ENCODE results near the gene BEX3. TPM values are rescaled to one million over a fixed set of nuclear protein-coding genes. Genes with fewer than 3 reads are reported as not detected.
"Not testable (repeated sequence)": the region's sequence is repeated elsewhere in the genome, so short reads cannot be mapped to it uniquely, and the experiment has no call there.

Gene BEX3
- total and polyA plus RNA-seq, 2 donors, result 153 to 175 TPM

DNA sequence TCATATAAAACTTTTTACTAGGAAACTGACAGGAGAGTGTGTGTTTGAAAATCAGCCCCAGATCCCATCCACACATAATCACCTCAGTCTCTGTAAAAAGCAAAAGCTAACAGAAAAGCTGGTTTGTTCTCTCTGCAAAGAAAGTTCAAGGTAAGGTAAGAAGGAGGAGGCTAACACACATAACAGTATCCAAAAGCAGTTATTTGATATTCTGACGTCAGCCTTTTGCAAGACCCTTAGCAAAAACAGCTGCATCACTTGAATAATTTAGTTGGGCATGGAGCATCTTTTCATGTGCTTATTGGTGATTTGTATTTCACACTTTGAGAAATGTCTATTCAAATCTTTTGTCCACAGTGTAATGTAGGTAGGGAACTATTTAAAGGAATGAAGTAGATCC is 14.5 kb upstream of the BEX3 start:
- no peak for DNase-seq (ENCODE audit: extremely low spot score)
- Histone ChIP-seq H3K36me3 (ENCODE audit: insufficient read depth) (no peaks in the 10 kb centered on the region), H3K4me3 (ENCODE audit: low read depth, low read length) (no peak overlapping the region), H3K4me1 (ENCODE audit: insufficient read depth) (no peaks in the 10 kb centered on the region), H3K27ac (ENCODE audit: low read depth) (no peak overlapping the region)
- 24% methylated on average over 1 of the region's 1 CpG for WGBS

DNA sequence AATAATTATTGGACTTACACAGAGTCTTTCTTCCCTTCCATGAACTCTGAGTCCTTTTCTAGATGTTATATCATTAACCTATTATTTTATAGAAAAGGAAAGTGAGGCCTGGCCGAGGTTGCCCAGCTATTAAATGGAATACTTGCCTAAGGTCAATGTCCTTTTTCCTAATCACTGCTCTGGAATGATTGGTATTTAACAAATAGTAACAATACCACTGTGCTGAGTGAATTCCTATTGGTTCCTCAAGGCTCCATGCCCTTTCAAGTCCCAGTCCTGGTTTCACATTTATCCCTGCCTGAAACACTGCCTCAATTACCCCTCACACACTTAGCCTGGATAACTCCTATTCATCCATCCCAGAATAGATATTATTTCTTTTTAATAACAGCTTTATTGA is 13.9 kb upstream of the BEX3 start:
- H3K27ac ChIP-seq (ENCODE audit: low read depth), result no peak overlapping the region
- H3K36me3 ChIP-seq (ENCODE audit: insufficient read depth), result no peaks in the 10 kb centered on the region
- no peak overlapping the region for H3K4me3 ChIP-seq (ENCODE audit: low read depth, low read length)
- 38% methylated on average over 1 of the region's 1 CpG for WGBS
- no peaks in the 10 kb centered on the region for H3K4me1 ChIP-seq (ENCODE audit: insufficient read depth)
- no peak for DNase-seq (ENCODE audit: extremely low spot score)

DNA sequence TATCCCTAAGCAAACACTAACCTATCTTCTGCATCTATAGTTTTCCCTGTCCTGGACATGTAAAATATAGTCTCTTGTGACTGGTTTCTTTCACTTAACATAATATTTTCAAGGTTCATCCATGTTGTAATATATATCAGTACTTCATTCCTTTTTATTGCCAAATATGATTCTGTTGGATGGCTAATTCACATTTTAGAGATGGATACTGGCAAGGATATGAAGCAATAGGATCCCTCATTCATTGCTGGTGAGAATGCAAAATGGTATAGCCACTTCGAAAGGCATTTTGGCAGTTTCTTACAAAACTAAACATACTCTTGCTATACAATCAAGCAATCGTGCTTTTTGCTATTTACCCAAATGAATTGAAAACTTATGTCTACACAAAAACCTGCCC is 13.3 kb upstream of the BEX3 start:
- 90% methylated on average over 2 of the region's 2 CpGs for WGBS
- H3K27ac ChIP-seq (ENCODE audit: low read depth), result no peak overlapping the region
- no peak for DNase-seq (ENCODE audit: extremely low spot score)
- H3K4me3 ChIP-seq (ENCODE audit: low read depth, low read length), result no peak overlapping the region
- H3K36me3 ChIP-seq (ENCODE audit: insufficient read depth), result no peaks in the 10 kb centered on the region
- H3K4me1 ChIP-seq (ENCODE audit: insufficient read depth), result no peaks in the 10 kb centered on the region

- no peaks in the 10 kb centered on the region for H3K4me1 ChIP-seq (ENCODE audit: insufficient read depth)
- 40% methylated on average over 1 of the region's 1 CpG for whole genome bisulfite sequencing
- H3K27ac ChIP-seq (ENCODE audit: low read depth), result no peak overlapping the region
- DNase-seq (ENCODE audit: extremely low spot score), result no peak
- H3K36me3 ChIP-seq (ENCODE audit: insufficient read depth), result no peaks in the 10 kb centered on the region
- no peak overlapping the region for H3K4me3 ChIP-seq (ENCODE audit: low read depth, low read length)
Observed at GRCh38 chrX:103367502-103367901, 8.8 kb upstream of the BEX3 start.

DNA sequence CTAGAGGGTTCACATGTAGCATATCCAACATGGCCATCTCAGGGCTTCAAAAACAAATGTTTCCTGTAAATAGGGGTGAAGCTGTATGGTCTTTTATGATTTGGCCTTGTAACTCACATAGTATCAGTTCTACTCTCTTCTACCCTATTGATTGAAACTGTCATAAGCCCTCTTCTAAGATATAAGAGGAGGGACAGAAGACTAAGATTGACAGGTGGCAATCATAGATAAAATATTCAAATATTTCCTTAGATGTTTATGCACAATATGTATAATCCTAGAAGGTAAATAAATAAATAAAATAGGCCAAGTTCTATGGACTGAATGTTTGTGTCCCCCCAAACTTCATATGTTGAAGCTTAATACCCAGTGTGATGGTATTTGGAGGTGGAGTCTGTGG is 6.9 kb upstream of the BEX3 start:
- Histone ChIP-seq H3K27ac (ENCODE audit: low read depth) (no peak overlapping the region), H3K36me3 (ENCODE audit: insufficient read depth) (no peaks in the 10 kb centered on the region), H3K4me3 (ENCODE audit: low read depth, low read length) (no peak overlapping the region), H3K4me1 (ENCODE audit: insufficient read depth) (no peaks in the 10 kb centered on the region)
- no peak for DNase-seq (ENCODE audit: extremely low spot score)

DNA sequence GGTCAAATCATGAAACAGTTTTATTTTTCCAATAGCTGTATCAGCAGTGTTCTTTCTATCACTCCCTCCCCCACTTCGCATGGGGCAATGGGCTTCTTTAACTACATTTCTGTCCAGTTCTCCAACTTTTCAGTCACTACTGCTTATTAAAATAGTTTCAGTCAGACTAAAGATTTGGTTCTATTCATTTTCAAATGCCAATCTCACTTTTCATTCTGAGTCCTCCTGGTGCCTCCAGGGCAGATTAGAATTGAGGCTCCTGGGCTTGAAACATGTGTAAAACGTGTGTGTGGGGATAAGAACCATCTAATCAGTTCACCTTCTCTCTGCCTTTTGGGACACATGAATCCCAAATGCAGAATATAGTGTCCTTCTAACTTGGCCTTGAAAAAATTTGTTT is 3.5 kb upstream of the BEX3 start:
- Histone ChIP-seq H3K36me3 (ENCODE audit: insufficient read depth) (no peaks in the 10 kb centered on the region), H3K4me1 (ENCODE audit: insufficient read depth) (no peaks in the 10 kb centered on the region), H3K4me3 (ENCODE audit: low read depth, low read length) (no peak overlapping the region), H3K27ac (ENCODE audit: low read depth) (no peak overlapping the region)
- 79% methylated on average over 2 of the region's 2 CpGs for WGBS
- no peak for DNase-seq (ENCODE audit: extremely low spot score)

DNA sequence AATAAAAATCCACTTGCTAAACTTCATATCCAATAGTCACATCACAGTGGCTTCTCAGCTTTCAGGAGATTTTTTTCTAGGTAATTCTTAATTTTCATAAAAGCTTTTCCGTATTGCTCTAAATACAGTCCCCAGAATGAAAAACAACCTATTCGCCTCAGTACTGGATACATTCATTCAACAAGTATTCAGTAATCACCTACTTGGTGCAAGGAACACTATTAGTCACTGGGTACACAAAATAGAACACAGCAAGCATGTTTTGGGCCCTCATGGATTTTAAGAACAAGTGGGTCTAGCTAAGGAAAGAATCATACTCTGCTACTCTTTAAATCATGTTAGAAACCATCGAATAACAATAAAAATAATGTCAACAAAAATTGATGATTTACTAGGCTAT is 2.8 kb upstream of the BEX3 start:
- WGBS, result 78% methylated on average over 3 of the region's 3 CpGs
- Histone ChIP-seq H3K27ac (ENCODE audit: low read depth) (no peak overlapping the region), H3K4me3 (ENCODE audit: low read depth, low read length) (no peak overlapping the region), H3K4me1 (ENCODE audit: insufficient read depth) (no peaks in the 10 kb centered on the region), H3K36me3 (ENCODE audit: insufficient read depth) (no peaks in the 10 kb centered on the region)
- DNase-seq (ENCODE audit: extremely low spot score), result no peak

DNA sequence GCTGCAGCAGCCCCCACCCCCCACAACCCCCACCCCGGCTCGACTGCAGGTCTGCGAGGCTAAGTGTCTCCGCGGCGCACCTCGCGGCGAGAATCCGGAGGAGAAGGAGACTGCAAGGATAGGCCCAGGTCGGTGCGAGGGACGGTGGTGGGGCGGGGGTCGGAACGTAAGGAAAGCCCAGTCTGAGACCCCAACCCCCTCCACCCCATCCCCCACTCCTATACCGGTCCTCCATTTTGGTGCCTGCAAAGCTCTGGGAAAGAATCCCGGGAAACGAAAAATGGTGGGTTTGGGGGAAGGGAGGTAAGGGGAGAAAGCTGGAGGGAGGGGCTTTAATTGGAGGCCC is 614 bp downstream of the BEX3 start:
- peak overlapping the region; percentile 38 for H3K27ac ChIP-seq (ENCODE audit: low read depth)
- no peaks in the 10 kb centered on the region for H3K4me1 ChIP-seq (ENCODE audit: insufficient read depth)
- no peak for DNase-seq (ENCODE audit: extremely low spot score)
- WGBS, result under 1% methylated on average over 19 of the region's 19 CpGs
- H3K36me3 ChIP-seq (ENCODE audit: insufficient read depth), result no peaks in the 10 kb centered on the region
- peak overlapping the region; percentile 78 for H3K4me3 ChIP-seq (ENCODE audit: low read depth, low read length)

GRCh38 chrX:103378990-103379389 is 2.7 kb downstream of the BEX3 start:
- Histone ChIP-seq H3K4me1 (ENCODE audit: insufficient read depth) (no peaks in the 10 kb centered on the region), H3K4me3 (ENCODE audit: low read depth, low read length) (no peak overlapping the region), H3K36me3 (ENCODE audit: insufficient read depth) (no peaks in the 10 kb centered on the region), H3K27ac (ENCODE audit: low read depth) (no peak overlapping the region)
- 58% methylated on average over 2 of the region's 2 CpGs for WGBS
- DNase-seq (ENCODE audit: extremely low spot score), result no peak

DNA sequence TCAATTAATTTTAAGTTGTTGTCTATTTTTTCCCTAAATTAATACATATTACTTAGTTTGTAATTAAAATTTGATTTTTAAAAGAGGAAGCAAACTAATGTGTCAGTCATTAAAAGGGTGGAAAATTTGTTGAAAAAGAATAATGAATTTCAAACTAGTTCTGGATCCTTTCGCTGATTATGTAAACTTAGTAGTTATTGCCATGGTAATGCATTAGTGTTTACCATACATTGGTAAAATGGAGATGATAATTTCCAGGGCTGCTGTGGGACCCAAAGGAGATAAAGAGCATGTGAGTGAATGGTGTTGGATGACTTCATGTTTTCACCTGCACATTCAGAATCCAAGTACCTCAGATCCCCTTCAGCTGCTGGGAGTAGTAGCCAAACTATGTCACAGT is 6.5 kb downstream of the BEX3 start:
- Histone ChIP-seq H3K36me3 (ENCODE audit: insufficient read depth) (no peaks in the 10 kb centered on the region), H3K27ac (ENCODE audit: low read depth) (no peak overlapping the region), H3K4me1 (ENCODE audit: insufficient read depth) (no peaks in the 10 kb centered on the region), H3K4me3 (ENCODE audit: low read depth, low read length) (no peak overlapping the region)
- WGBS, result 52% methylated on average over 1 of the region's 1 CpG
- no peak for DNase-seq (ENCODE audit: extremely low spot score)

GRCh38 chrX:103384672-103385071 is 8.3 kb downstream of the BEX3 start:
- Histone ChIP-seq H3K4me1 (ENCODE audit: insufficient read depth) (no peaks in the 10 kb centered on the region), H3K36me3 (ENCODE audit: insufficient read depth) (no peaks in the 10 kb centered on the region), H3K4me3 (ENCODE audit: low read depth, low read length) (no peak overlapping the region), H3K27ac (ENCODE audit: low read depth) (no peak overlapping the region)
- 62% methylated on average over 2 of the region's 2 CpGs for WGBS
- no peak for DNase-seq (ENCODE audit: extremely low spot score)

- 73% methylated on average over 5 of the region's 5 CpGs for WGBS
- H3K4me1 ChIP-seq (ENCODE audit: insufficient read depth); H3K4me3 ChIP-seq (ENCODE audit: low read depth, low read length); DNase-seq (ENCODE audit: extremely low spot score); H3K36me3 ChIP-seq (ENCODE audit: insufficient read depth); H3K27ac ChIP-seq (ENCODE audit: low read depth): not testable (repeated sequence)
Observed at GRCh38 chrX:103385283-103385830, 9.0 kb downstream of the BEX3 start.

DNA sequence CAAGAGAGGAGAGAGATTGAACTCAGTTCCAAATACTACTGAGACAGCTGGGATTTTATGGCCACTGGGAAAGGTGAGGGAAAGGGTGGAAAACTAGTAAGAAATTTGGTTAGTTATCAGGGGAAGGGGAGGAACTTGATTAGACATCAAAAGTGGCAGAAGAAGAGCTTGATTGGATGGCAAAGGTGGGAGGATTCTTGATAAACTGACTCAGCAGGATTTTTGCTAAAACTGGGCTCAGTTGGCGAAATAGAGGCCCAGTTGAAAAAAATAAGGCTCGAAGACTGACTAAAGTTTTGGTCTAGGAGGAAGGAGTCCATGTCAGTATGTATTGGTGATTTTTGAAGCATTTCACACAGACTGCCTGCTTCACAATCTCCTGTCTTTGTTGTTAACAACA is 10.0 kb downstream of the BEX3 start:
- Histone ChIP-seq H3K4me1 (ENCODE audit: insufficient read depth) (no peaks in the 10 kb centered on the region), H3K36me3 (ENCODE audit: insufficient read depth) (no peaks in the 10 kb centered on the region), H3K4me3 (ENCODE audit: low read depth, low read length) (no peak overlapping the region), H3K27ac (ENCODE audit: low read depth) (no peak overlapping the region)
- DNase-seq (ENCODE audit: extremely low spot score), result no peak
- WGBS, result 95% methylated on average over 2 of the region's 2 CpGs

DNA sequence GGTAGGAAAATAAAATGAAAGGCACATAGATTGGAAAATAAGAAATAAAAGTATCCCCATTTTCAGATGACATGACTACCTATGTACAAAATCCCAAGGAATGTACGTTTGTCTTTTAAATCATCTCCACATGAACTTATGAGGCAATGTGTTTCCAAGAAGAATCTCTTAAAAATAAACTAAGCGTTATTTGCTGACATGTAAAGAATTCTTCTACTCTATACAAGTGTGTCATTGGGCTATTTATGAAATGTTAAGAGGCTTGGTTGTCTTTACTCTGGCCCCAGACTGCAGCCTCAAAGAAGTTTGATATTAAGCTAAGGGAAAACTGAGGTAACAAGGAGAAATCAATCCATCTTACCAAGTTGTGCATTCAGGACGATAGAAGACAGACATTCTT is 17.1 kb downstream of the BEX3 start:
- WGBS, result 67% methylated on average over 3 of the region's 3 CpGs

GRCh38 chrX:103396186-103396585 is 19.8 kb downstream of the BEX3 start:
- no peak for DNase-seq (ENCODE audit: extremely low spot score)
- no peaks in the 10 kb centered on the region for H3K36me3 ChIP-seq (ENCODE audit: insufficient read depth)
- WGBS, result 80% methylated on average over 5 of the region's 5 CpGs
- H3K4me3 ChIP-seq (ENCODE audit: low read depth, low read length), result no peak overlapping the region
- no peaks in the 10 kb centered on the region for H3K4me1 ChIP-seq (ENCODE audit: insufficient read depth)
- H3K27ac ChIP-seq (ENCODE audit: low read depth), result no peak overlapping the region

More for the DNA sequence above, 17.1 kb downstream of the BEX3 start:
- Histone ChIP-seq H3K36me3 (ENCODE audit: insufficient read depth) (no peaks in the 10 kb centered on the region), H3K27ac (ENCODE audit: low read depth) (no peak overlapping the region), H3K4me3 (ENCODE audit: low read depth, low read length) (no peak overlapping the region), H3K4me1 (ENCODE audit: insufficient read depth) (no peaks in the 10 kb centered on the region)
- no peak for DNase-seq (ENCODE audit: extremely low spot score)
